Cardiac muscle cell (in vitro differentiated cells and primary cell): Measurements from ENCODE around the gene ZC3H11A. TPM values are rescaled to one million over a fixed set of nuclear protein-coding genes. Genes with fewer than 3 reads are reported as not detected.

ENCODE experiments used
- DNase-seq, 2 donors: peaks; one replicate each; pipeline versions ENCODE4 v3.0.0 to v3.0.0-alpha.2; 2010 to 2017; ENCODE audit warnings: low read depth in 1 of 2, low spot score in 1 of 2
- H3K27ac ChIP-seq: fragments of 200-600 bp; sonication (generic); 2 replicates; pipeline ENCODE4 v1.5.1; 2016
- H3K27me3 ChIP-seq: fragments of 200-600 bp; sonication (generic); 2 replicates; pipeline ENCODE4 v1.6.0; 2016; ENCODE audit warnings: control low read depth
- H3K36me3 ChIP-seq: fragments of 200-600 bp; sonication (generic); 2 replicates; pipeline ENCODE4 v1.5.1; 2016; ENCODE audit warnings: control low read depth
- H3K4me1 ChIP-seq: fragments of 200-600 bp; sonication (generic); 2 replicates; pipeline ENCODE4 v1.8.1; 2017; ENCODE audit warnings: low read depth, mild to moderate bottlenecking, mixed run types
- H3K4me3 ChIP-seq: fragments of 200-600 bp; sonication (generic); 2 replicates; pipeline ENCODE4 v1.5.1; 2016; ENCODE audit warnings: mild to moderate bottlenecking
- H3K9me3 ChIP-seq: fragments of 200-600 bp; sonication (generic); 2 replicates; pipeline ENCODE4 v1.5.1; 2017; ENCODE audit warnings: low read depth, mild to moderate bottlenecking, control low read depth
- CTCF ChIP-seq: IDR thresholded peaks from 2 replicates; pipeline ENCODE4 v1.5.1; 2012; ENCODE audit warnings: low read depth, mild to moderate bottlenecking, low read length
- polyA plus RNA-seq: library from polyadenylated mRNA; unstranded; fragments of >200 nt; fragmentation: Nextera tagmentation; extraction: Ambion mirVana; gene quantifications from 2 replicates; pipeline ENCODE4 v1.2.1, GENCODE V29; 2016
- total RNA-seq: library from RNA; depleted of rRNA; stranded (reverse); fragments of >200 nt; gene quantifications from 2 replicates; pipeline ENCODE4 v1.2.3, GENCODE V29; 2016

The ZC3H11A gene
- total and polyA plus RNA-seq, 2 experiments from 2014 or later = 63.5 to 96.3 TPM

GRCh38 chr1:203799971-203800370 lies 4.5 kb downstream of the ZC3H11A start:
- peaks cover 43% of the 10 kb centered on the region for H3K4me1 ChIP-seq
- TF ChIP-seq CTCF = no peak
- no peak overlapping the region for H3K4me3 ChIP-seq
- H3K27me3 ChIP-seq = no peaks in the 10 kb centered on the region
- DNase-seq = no peak
- peaks cover 8% of the 10 kb centered on the region for H3K36me3 ChIP-seq
- H3K9me3 ChIP-seq = no peaks in the 10 kb centered on the region
- H3K27ac ChIP-seq = no peak overlapping the region

DNA sequence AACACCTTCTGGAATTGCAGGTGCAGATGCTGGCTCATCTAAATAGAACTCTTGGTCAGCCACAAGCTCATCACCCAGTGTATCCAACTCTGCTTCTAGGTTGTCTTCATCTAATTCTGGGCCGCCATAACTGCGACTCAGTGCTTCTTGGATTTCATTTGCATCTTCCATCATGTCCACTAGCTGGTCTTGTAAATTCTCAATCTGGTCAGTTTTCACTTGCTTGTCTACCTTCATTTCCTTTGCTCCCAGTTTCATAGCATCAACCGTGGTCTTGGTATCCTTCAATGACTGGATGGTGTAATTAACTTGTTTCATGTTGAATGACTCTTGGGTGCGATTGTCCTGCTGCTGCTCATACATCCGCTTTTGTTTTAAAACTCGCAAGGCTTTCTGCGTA lies 10.3 kb downstream of the ZC3H11A start:
- H3K27ac ChIP-seq = no peak overlapping the region
- no peak for TF ChIP-seq CTCF
- no peaks in the 10 kb centered on the region for H3K9me3 ChIP-seq
- H3K4me1 ChIP-seq = peaks cover 2% of the 10 kb centered on the region
- H3K27me3 ChIP-seq = no peaks in the 10 kb centered on the region
- no peak for DNase-seq
- peaks cover 21% of the 10 kb centered on the region for H3K36me3 ChIP-seq
- H3K4me3 ChIP-seq = no peak overlapping the region

GRCh38 chr1:203807196-203807595 lies 11.8 kb downstream of the ZC3H11A start:
- TF ChIP-seq CTCF = no peak
- no peaks in the 10 kb centered on the region for H3K4me1 ChIP-seq
- H3K9me3 ChIP-seq = no peaks in the 10 kb centered on the region
- H3K36me3 ChIP-seq = peaks cover 19% of the 10 kb centered on the region
- H3K27ac ChIP-seq = no peak overlapping the region
- no peak overlapping the region for H3K4me3 ChIP-seq
- DNase-seq = peak in 1 of 2 donors; percentile 25
- H3K27me3 ChIP-seq = no peaks in the 10 kb centered on the region

GRCh38 chr1:203813581-203814341 lies 18.3 kb downstream of the ZC3H11A start:
- H3K4me1 ChIP-seq = no peaks in the 10 kb centered on the region
- no peaks in the 10 kb centered on the region for H3K9me3 ChIP-seq
- no peak overlapping the region for H3K4me3 ChIP-seq
- peaks cover 29% of the 10 kb centered on the region for H3K36me3 ChIP-seq
- no peaks in the 10 kb centered on the region for H3K27me3 ChIP-seq
- TF ChIP-seq CTCF = no peak
- no peak overlapping the region for H3K27ac ChIP-seq
- no peak for DNase-seq

DNA sequence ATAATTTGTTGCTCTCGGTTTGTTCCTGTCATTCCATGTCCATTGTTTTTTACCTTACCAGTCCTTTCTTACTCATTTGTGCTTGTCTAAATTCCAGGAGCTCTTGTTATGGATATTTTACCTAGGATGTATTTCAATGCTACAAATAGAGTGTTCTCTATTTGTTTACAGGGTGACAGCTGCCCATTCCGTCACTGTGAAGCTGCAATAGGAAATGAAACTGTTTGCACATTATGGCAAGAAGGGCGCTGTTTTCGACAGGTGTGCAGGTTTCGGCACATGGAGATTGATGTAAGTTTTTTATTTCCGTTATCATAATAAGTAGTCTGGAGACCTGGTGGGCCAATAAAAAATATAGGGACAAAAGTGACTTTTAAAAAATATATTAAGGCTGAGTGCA lies 23.0 kb downstream of the ZC3H11A start:
- no peak overlapping the region for H3K4me3 ChIP-seq
- no peaks in the 10 kb centered on the region for H3K27me3 ChIP-seq
- no peak for DNase-seq
- H3K4me1 ChIP-seq = no peaks in the 10 kb centered on the region
- no peak overlapping the region for H3K27ac ChIP-seq
- no peak for TF ChIP-seq CTCF
- peaks cover 65% of the 10 kb centered on the region for H3K36me3 ChIP-seq
- H3K9me3 ChIP-seq = no peaks in the 10 kb centered on the region
